H9 (cell line): Measurements from ENCODE around the gene CC2D1A. TPM values are rescaled to one million over a fixed set of nuclear protein-coding genes. Genes with fewer than 3 reads are reported as not detected.

Experiments used
- DNase-seq: peaks from one replicate; pipeline ENCODE4 v3.0.0-alpha.2; 2017
- H2AFZ ChIP-seq: one replicate; pipeline ENCODE4 v1.6.1; 2013; ENCODE audit warnings: mild to moderate bottlenecking, low read length, control low read depth, moderate library complexity
- H2AK5ac ChIP-seq: 2 replicates; pipeline ENCODE4 v1.6.1; 2013; ENCODE audit warnings: low read length, control low read depth, mixed read lengths; ENCODE audit not compliant: insufficient read length
- H2BK120ac ChIP-seq: one replicate; pipeline ENCODE4 v1.6.1; 2013; ENCODE audit warnings: low read depth, mild to moderate bottlenecking, low read length, control low read depth, inconsistent platforms; ENCODE audit not compliant: poor library complexity, severe bottlenecking
- H2BK12ac ChIP-seq: 2 replicates; pipeline ENCODE4 v1.6.1; 2013; ENCODE audit warnings: low read length, control low read depth, mixed read lengths, low read depth; ENCODE audit not compliant: insufficient read length
- H2BK15ac ChIP-seq: 2 replicates; pipeline ENCODE4 v1.6.1; 2013; ENCODE audit warnings: low read depth, low read length, control low read depth
- H2BK20ac ChIP-seq: one replicate; pipeline ENCODE4 v1.6.1; 2013; ENCODE audit warnings: low read depth, mild to moderate bottlenecking, low read length, control low read depth, inconsistent platforms; ENCODE audit not compliant: poor library complexity, severe bottlenecking
- H2BK5ac ChIP-seq: 2 replicates; pipeline ENCODE4 v1.6.1; 2013; ENCODE audit warnings: low read length, control low read depth, mixed read lengths; ENCODE audit not compliant: insufficient read length
- H3K14ac ChIP-seq: 2 replicates; pipeline ENCODE4 v1.6.1; 2013; ENCODE audit warnings: low read length, control low read depth; ENCODE audit not compliant: insufficient read depth
- H3K18ac ChIP-seq: 2 replicates; pipeline ENCODE4 v1.6.1; 2013; ENCODE audit warnings: low read depth, mild to moderate bottlenecking, mixed read lengths, low read length, control low read depth; ENCODE audit not compliant: insufficient read length
- H3K23ac ChIP-seq: 2 replicates; pipeline ENCODE4 v1.6.1; 2013; ENCODE audit warnings: low read length, control low read depth, mixed read lengths, low read depth; ENCODE audit not compliant: insufficient read length
- H3K23me2 ChIP-seq: 2 replicates; pipeline ENCODE4 v1.6.1; 2013; ENCODE audit warnings: low read depth, mild to moderate bottlenecking, mixed read lengths, low read length, control low read depth; ENCODE audit not compliant: insufficient read length, poor library complexity, severe bottlenecking
- H3K27ac ChIP-seq: 2 replicates; pipeline ENCODE4 v1.5.1; 2013; ENCODE audit warnings: low read length, control low read depth, mixed read lengths, low read depth; ENCODE audit not compliant: insufficient read length
- H3K27me3 ChIP-seq: 2 replicates; pipeline ENCODE4 v1.6.1; 2013; ENCODE audit warnings: low read length, control low read depth, inconsistent platforms; ENCODE audit not compliant: insufficient read depth
- H3K4ac ChIP-seq: 2 replicates; pipeline ENCODE4 v1.6.1; 2013; ENCODE audit warnings: low read depth, mild to moderate bottlenecking, control low read depth, inconsistent platforms, low read length, moderate library complexity
- H3K4me1 ChIP-seq: 2 replicates; pipeline ENCODE4 v1.6.1; 2013; ENCODE audit warnings: low read length, control low read depth, inconsistent platforms; ENCODE audit not compliant: insufficient read depth
- H3K4me2 ChIP-seq: 2 replicates; pipeline ENCODE4 v1.6.1; 2013; ENCODE audit warnings: low read length, control low read depth, mixed read lengths; ENCODE audit not compliant: insufficient read length, insufficient read depth
- H3K56ac ChIP-seq: 2 replicates; pipeline ENCODE4 v1.6.1; 2013; ENCODE audit warnings: low read depth, mild to moderate bottlenecking, mixed read lengths, low read length, control low read depth; ENCODE audit not compliant: insufficient read length
- H3K79me1 ChIP-seq: 2 replicates; pipeline ENCODE4 v1.6.1; 2013; ENCODE audit warnings: low read depth, mild to moderate bottlenecking, moderate library complexity, low read length, control low read depth, inconsistent platforms; ENCODE audit not compliant: insufficient read depth, poor library complexity, severe bottlenecking
- H3K79me2 ChIP-seq: 2 replicates; pipeline ENCODE4 v1.6.1; 2013; ENCODE audit warnings: low read length, control low read depth, inconsistent platforms; ENCODE audit not compliant: insufficient read depth
- H3K9ac ChIP-seq: 2 replicates; pipeline ENCODE4 v1.6.1; 2013; ENCODE audit warnings: low read length, control low read depth, mixed read lengths; ENCODE audit not compliant: insufficient read length; ENCODE audit errors: extremely low read depth
- H3K9me3 ChIP-seq: one replicate; pipeline ENCODE4 v1.6.1; 2013; ENCODE audit warnings: low read depth, low read length, inconsistent platforms; ENCODE audit not compliant: control insufficient read depth
- H3T11ph ChIP-seq: one replicate; pipeline ENCODE4 v1.6.1; 2013; ENCODE audit warnings: mild to moderate bottlenecking, low read length, control low read depth, inconsistent platforms
- H4K20me1 ChIP-seq: one replicate; pipeline ENCODE4 v1.6.1; 2013; ENCODE audit not compliant: control insufficient read depth, insufficient read length, insufficient read depth
- H4K5ac ChIP-seq: 2 replicates; pipeline ENCODE4 v1.6.1; 2013; ENCODE audit warnings: low read depth, mild to moderate bottlenecking, mixed read lengths, low read length, control low read depth; ENCODE audit not compliant: insufficient read length
- H4K8ac ChIP-seq: replicated peaks from 2 replicates; pipeline ENCODE4 v1.6.1; 2013; ENCODE audit warnings: low read length, control low read depth, mixed read lengths, low read depth; ENCODE audit not compliant: insufficient read length
- H4K91ac ChIP-seq: 2 replicates; pipeline ENCODE4 v1.6.1; 2013; ENCODE audit warnings: low read depth, mild to moderate bottlenecking, moderate library complexity, mixed read lengths, low read length, control low read depth; ENCODE audit not compliant: insufficient read length
- H3K27ac Mint-ChIP-seq, 3 experiments: 2 replicates in 2 of 3; 3 replicates in 1 of 3; pipeline ENCODE4 v1.8.0; 2020 to 2021; ENCODE audit warnings: mixed read lengths in 3 of 3, mild to moderate bottlenecking in 1 of 3, moderate library complexity in 1 of 3
- H3K27me3 Mint-ChIP-seq: 2 replicates; pipeline ENCODE4 v1.8.0; 2021; ENCODE audit warnings: low read depth, mild to moderate bottlenecking, moderate library complexity, mixed read lengths
- H3K36me3 Mint-ChIP-seq, 3 experiments: 2 replicates in 2 of 3; 3 replicates in 1 of 3; pipeline ENCODE4 v1.8.0; 2020 to 2021; ENCODE audit warnings: low read depth in 3 of 3, mixed read lengths in 3 of 3; ENCODE audit not compliant: insufficient read depth in 1 of 3
- H3K4me1 Mint-ChIP-seq, 2 experiments: 2 replicates each; pipeline ENCODE4 v1.8.0; 2020; ENCODE audit warnings: mixed read lengths in 2 of 2
- H3K4me3 Mint-ChIP-seq, 2 experiments: 2 replicates in 1 of 2; 3 replicates in 1 of 2; pipeline ENCODE4 v1.8.0; 2020 to 2021; ENCODE audit warnings: mild to moderate bottlenecking in 2 of 2, mixed read lengths in 2 of 2, moderate library complexity in 1 of 2
- H3K9me3 Mint-ChIP-seq, 2 experiments: 2 replicates in 1 of 2; 3 replicates in 1 of 2; pipeline ENCODE4 v1.8.0; 2020; ENCODE audit warnings: mild to moderate bottlenecking in 2 of 2, mixed read lengths in 2 of 2, moderate library complexity in 1 of 2
- WGBS: extraction: QIAGEN DNeasy Blood & Tissue Kit; methylation state at CpG from one replicate; pipeline ENCODE4 v1.1.7; 2013; ENCODE audit warnings: missing lambda C conversion rate, low lambda C conversion rate, mixed read lengths; ENCODE audit not compliant: insufficient read length; ENCODE audit errors: extremely low coverage; 5-methylcytosine and 5-hydroxymethylcytosine counted together
- total RNA-seq: library from RNA; stranded (reverse); gene quantifications from 2 replicates; pipeline ENCODE4 v1.2.1, GENCODE V29; 2021
- TF ChIP-seq, protein P1 (sequence below): fragments of 200-600 bp; sonication (generic); conservative IDR thresholded peaks from 3 replicates; pipeline ENCODE4 v1.8.0; 2021; ENCODE audit warnings: antibody characterized with exemption, mild to moderate bottlenecking

The CC2D1A gene
- total RNA-seq, 1 experiment from 2014 or later = 48.5 TPM

DNA sequence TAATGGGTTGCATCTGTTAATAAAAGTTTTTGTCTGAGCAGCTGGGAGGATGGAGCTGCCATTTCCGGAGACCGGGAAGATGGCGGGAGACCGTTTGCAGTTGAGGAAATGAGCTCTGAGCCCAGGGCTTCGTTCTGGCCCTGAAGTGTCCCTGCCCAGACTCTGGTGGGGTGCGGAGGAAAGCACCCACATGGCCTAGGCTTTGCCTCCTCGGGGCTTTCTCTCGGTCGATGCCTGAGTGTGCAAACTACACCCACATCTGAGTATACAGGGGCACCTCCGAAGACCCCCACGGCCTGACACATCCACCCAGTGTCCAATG lies 44.6 kb upstream of the CC2D1A start:
- H3K14ac ChIP-seq = no peak overlapping the region; the same call in 1 of the 2 replicates
- no peak overlapping the region for H2BK120ac ChIP-seq
- peak overlapping the region; percentile 6 for H3K18ac ChIP-seq
- no peaks in the 10 kb centered on the region for H4K20me1 ChIP-seq
- 0 out of 2 replicates have a peak overlapping the region, but pooled peaks have one; percentile 53 for H2BK15ac ChIP-seq
- no peak overlapping the region for H4K8ac ChIP-seq
- no peak overlapping the region for H3K9ac ChIP-seq
- H2AK5ac ChIP-seq = no peak overlapping the region
- H3K27me3 ChIP-seq = peaks cover 11% of the 10 kb centered on the region; the same call in 1 of the 2 replicates
- H3K4ac ChIP-seq = no peak overlapping the region
- peaks cover 2% of the 10 kb centered on the region for H3K23me2 ChIP-seq
- H2BK5ac ChIP-seq = no peak overlapping the region
- no CpG with 5 or more reads among the region's 11 CpGs for WGBS
- Mint-ChIP-seq H3K9me3 (no peaks in the 10 kb centered on the region), H3K36me3 (no peaks in the 10 kb centered on the region; a peak in 1 of 7 replicates), H3K4me3 (peak overlapping the region; percentile 55 to 61; a peak in 3 of 5 replicates), H3K27ac (peak overlapping the region in 1 of 3 experiments; percentile 70; a peak in 1 of 7 replicates), H3K27me3 (peaks cover 31% of the 10 kb centered on the region), H3K4me1 (peaks cover 17 to 37% of the 10 kb centered on the region in 2 experiments)
- H3K23ac ChIP-seq = no peak overlapping the region
- H3K9me3 ChIP-seq = no peaks in the 10 kb centered on the region
- no peaks in the 10 kb centered on the region for H3K79me1 ChIP-seq
- DNase-seq = no peak
- no peak overlapping the region for H4K5ac ChIP-seq
- H3K27ac ChIP-seq = no peak overlapping the region
- no peak overlapping the region for H3T11ph ChIP-seq
- no peak overlapping the region for H4K91ac ChIP-seq
- H2BK20ac ChIP-seq = no peak overlapping the region
- no peak overlapping the region for H2BK12ac ChIP-seq
- H2AFZ ChIP-seq = no peak overlapping the region
- H3K56ac ChIP-seq = no peak overlapping the region
- H3K4me1 ChIP-seq = no peaks in the 10 kb centered on the region
- TF ChIP-seq, protein P1, sequence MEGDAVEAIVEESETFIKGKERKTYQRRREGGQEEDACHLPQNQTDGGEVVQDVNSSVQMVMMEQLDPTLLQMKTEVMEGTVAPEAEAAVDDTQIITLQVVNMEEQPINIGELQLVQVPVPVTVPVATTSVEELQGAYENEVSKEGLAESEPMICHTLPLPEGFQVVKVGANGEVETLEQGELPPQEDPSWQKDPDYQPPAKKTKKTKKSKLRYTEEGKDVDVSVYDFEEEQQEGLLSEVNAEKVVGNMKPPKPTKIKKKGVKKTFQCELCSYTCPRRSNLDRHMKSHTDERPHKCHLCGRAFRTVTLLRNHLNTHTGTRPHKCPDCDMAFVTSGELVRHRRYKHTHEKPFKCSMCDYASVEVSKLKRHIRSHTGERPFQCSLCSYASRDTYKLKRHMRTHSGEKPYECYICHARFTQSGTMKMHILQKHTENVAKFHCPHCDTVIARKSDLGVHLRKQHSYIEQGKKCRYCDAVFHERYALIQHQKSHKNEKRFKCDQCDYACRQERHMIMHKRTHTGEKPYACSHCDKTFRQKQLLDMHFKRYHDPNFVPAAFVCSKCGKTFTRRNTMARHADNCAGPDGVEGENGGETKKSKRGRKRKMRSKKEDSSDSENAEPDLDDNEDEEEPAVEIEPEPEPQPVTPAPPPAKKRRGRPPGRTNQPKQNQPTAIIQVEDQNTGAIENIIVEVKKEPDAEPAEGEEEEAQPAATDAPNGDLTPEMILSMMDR = no peak
- no peak overlapping the region for H3K4me2 ChIP-seq
- no peaks in the 10 kb centered on the region for H3K79me2 ChIP-seq
